Astrocyte of the spinal cord (primary cell): ENCODE data around the gene TAMALIN.

Experiments
- DNase-seq: peaks from one replicate; pipeline ENCODE4 v3.0.0; 2011; ENCODE audit warnings: low read depth, low spot score
- H3K4me3 ChIP-seq: 2 replicates; pipeline ENCODE4 v1.5.1; 2011; ENCODE audit warnings: low read depth, mild to moderate bottlenecking, low read length, moderate library complexity
- CTCF ChIP-seq: IDR thresholded peaks from 2 replicates; pipeline ENCODE4 v1.5.1; 2012; ENCODE audit warnings: low read depth, mild to moderate bottlenecking, low read length, inconsistent platforms
- in situ Hi-C: cut with HindIII; loops from 2 replicates; pipeline ENCODE4 v1.10.0; 2017; ENCODE audit warnings: low sequenced_read_pairs

The TAMALIN gene

DNA sequence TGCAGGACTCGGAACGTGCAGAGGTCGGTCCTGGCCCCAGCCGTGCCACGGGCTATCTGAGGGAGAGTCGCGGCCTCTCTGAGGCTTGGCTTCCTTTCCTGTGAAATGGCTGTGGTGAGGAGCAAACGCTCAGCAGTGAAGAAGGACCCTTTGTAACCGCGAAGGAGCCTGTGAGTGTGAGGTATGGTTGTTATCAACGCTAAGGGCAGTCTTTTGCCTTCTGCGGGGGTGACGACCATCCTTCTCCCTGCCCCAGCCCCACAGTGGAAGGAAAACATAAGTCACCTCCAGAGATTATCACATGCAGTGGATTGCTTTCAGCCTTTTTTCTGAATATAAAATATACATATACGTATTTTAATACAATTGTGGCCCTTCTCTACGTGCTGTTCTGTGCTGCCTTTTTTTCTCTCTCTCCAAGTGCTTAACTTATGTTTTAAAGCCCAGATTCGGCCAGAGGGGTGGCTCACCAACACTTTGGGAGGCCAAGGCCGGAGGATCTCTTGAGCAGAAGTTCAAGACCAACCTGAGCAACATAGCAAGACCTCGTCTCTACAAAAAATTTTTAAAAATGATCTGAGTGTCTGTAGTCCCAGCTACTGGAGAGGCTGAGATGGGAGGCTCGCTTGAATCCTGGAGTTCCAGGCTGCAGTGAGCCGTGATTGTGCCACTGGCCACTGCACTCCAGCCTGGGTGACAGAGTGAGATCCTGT lies 17.4 kb downstream of the TAMALIN start:
- H3K4me3 ChIP-seq: peak overlapping the region; percentile 41

GRCh38 chr12:52024845-52025230 lies 18.1 kb downstream of the TAMALIN start:
- in situ Hi-C loops: no loop called here
- H3K4me3 ChIP-seq: no peak overlapping the region
- no peak for TF ChIP-seq CTCF
- no peak for DNase-seq

More for the DNA sequence above, 17.4 kb downstream of the TAMALIN start:
- in situ Hi-C loops: no loop called here
- no peak for DNase-seq
- no peak for TF ChIP-seq CTCF

GRCh38 chr12:52026263-52026662 lies 19.5 kb downstream of the TAMALIN start:
- DNase-seq: no peak
- TF ChIP-seq CTCF: no peak
- in situ Hi-C loops: no loop called here
- no peak overlapping the region for H3K4me3 ChIP-seq

GRCh38 chr12:52027085-52027843 lies 20.5 kb downstream of the TAMALIN start:
- in situ Hi-C loops: no loop called here
- DNase-seq: no peak
- TF ChIP-seq CTCF: no peak
- no peak overlapping the region for H3K4me3 ChIP-seq

- H3K4me3 ChIP-seq: no peak overlapping the region
- TF ChIP-seq CTCF: no peak
- DNase-seq: peak; percentile 81
- in situ Hi-C loops: no loop called here
These were observed 22.9 kb downstream of the TAMALIN start for GRCh38 chr12:52029685-52030084.

- peak; percentile 83 for DNase-seq
- no peak for TF ChIP-seq CTCF
- in situ Hi-C loops: no loop called here
- H3K4me3 ChIP-seq: peak overlapping the region; percentile 38
These were observed 25.7 kb downstream of the TAMALIN start for GRCh38 chr12:52032446-52032803.
